Naive B cell (primary cell): ENCODE data around the gene AK8. TPM values are rescaled to one million over a fixed set of nuclear protein-coding genes. Genes with fewer than 3 reads are reported as not detected.

Experiments used
- ATAC-seq, 2 donors: fragments of 150-1000 bp; cut with Tn5 transposase; 2 replicates each; pipeline ENCODE4 v1.10.0; 2021; ENCODE audit warnings: low read depth in 2 of 2, mild to moderate bottlenecking in 2 of 2, moderate library complexity in 2 of 2
- DNase-seq: peaks from one replicate; pipeline ENCODE4 v3.0.0; 2022
- H3K27ac Mint-ChIP-seq, 6 donors: one replicate each; pipeline ENCODE4 v1.8.0; 2020 to 2022; ENCODE audit warnings: mild to moderate bottlenecking in 6 of 6, mixed read lengths in 6 of 6, moderate library complexity in 5 of 6, inconsistent platforms in 2 of 6
- H3K27me3 Mint-ChIP-seq, 3 donors: one replicate each; pipeline ENCODE4 v1.8.0; 2021 to 2022; ENCODE audit warnings: mixed read lengths in 3 of 3, mild to moderate bottlenecking in 1 of 3
- H3K36me3 Mint-ChIP-seq, 2 donors: one replicate each; pipeline ENCODE4 v1.8.0; 2020 to 2022; ENCODE audit warnings: mixed read lengths in 2 of 2, inconsistent platforms in 1 of 2, mild to moderate bottlenecking in 1 of 2
- H3K4me1 Mint-ChIP-seq, 3 donors: one replicate each; pipeline ENCODE4 v1.8.0; 2020 to 2022; ENCODE audit warnings: mixed read lengths in 3 of 3, inconsistent platforms in 1 of 3, mild to moderate bottlenecking in 1 of 3, moderate library complexity in 1 of 3
- H3K4me3 Mint-ChIP-seq, 8 donors: one replicate each; pipeline ENCODE4 v1.8.0; 2020 to 2022; ENCODE audit warnings: mild to moderate bottlenecking in 8 of 8, mixed read lengths in 8 of 8, moderate library complexity in 8 of 8, inconsistent platforms in 2 of 8
- H3K9me3 Mint-ChIP-seq, 7 donors: one replicate each; pipeline ENCODE4 v1.8.0; 2020 to 2022; ENCODE audit warnings: mixed read lengths in 7 of 7, mild to moderate bottlenecking in 5 of 7, inconsistent platforms in 2 of 7, moderate library complexity in 1 of 7
- polyA plus RNA-seq, 6 donors: library from polyadenylated mRNA; unstranded; fragments of 300-500 nt; fragmentation: Illumina TruSeq; gene quantifications; one replicate each; pipeline ENCODE4 v1.2.3, GENCODE V29; 2021; ENCODE audit warnings: low read depth in 6 of 6

AK8 gene
- polyA plus RNA-seq, 6 donors from 2014 or later = 0.70 to 4.7 (median 1.5) TPM

DNA sequence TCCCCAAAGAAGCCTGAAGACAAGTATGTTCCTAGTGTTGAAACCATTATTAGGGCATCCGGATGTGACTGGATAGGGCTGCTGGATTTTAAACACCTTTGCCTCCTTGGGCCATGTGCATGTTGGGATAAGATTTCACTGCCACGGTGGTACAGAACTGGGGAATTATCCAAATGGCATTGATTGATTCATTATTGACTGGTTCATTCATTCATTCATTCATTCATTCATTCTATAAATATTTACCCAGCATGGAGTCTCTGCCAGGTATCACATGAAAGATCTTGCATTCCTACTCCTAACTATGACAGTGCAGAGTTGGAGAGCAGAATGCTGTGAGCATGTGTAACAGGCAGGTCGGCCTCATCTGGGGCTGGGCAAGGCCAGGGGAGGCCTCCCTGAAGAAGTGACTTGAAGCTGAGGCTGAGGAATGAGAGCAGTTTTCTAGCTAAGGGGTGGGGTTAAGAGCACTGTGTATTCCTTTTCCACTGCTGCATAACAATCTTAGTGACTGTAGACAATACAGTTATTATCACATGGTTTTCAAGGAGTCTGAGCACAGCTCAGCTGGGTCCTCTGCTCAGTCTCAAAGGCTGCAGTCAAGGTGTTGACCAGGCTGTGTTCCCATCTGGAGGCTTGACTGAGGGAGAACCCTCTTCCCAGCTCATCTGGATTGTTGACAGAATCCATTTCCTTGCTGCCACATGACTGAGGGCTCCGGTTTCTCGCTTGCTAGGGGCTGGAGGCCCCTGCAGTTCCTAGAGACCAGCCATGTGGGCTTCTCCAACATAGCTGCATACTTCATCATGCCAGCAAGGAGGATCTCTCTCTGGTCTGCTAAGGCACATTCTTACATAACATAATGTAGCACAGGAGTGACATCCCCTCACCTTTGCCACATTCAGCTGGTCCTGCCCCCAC lies 35.7 kb downstream of the AK8 start:
- no peak for ATAC-seq
- DNase-seq = no peak
- Mint-ChIP-seq H3K27ac (peak overlapping the region in 2 of 6 donors; percentile 25 to 34), H3K36me3 (no peaks in the 10 kb centered on the region), H3K27me3 (no peaks in the 10 kb centered on the region), H3K9me3 (no peaks in the 10 kb centered on the region), H3K4me3 (no peak overlapping the region), H3K4me1 (peaks cover 0 to under 1% (median 0%) of the 10 kb centered on the region in 3 donors)

DNA sequence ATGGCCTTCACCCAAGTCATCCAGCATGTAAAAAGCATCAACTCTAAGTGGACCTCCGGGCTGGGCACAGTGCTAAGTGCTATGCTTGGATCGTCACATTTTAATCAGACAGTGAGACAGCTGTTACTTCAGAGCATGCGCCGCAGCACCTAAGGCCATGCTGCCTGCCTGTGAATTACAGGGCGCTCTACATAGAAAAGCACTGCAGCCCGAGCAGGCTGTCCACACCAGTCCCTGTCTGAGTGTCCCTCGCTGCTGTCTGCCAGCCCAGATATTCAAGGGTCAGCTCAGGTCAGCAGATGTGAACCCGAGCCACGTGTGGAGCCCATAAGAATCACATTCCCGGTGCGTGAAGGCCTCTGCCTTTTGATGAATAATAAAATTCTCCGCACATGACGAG lies 37.1 kb downstream of the AK8 start:
- no peaks in the 10 kb centered on the region for H3K27me3 Mint-ChIP-seq
- H3K36me3 Mint-ChIP-seq = no peaks in the 10 kb centered on the region
- DNase-seq = no peak

DNA sequence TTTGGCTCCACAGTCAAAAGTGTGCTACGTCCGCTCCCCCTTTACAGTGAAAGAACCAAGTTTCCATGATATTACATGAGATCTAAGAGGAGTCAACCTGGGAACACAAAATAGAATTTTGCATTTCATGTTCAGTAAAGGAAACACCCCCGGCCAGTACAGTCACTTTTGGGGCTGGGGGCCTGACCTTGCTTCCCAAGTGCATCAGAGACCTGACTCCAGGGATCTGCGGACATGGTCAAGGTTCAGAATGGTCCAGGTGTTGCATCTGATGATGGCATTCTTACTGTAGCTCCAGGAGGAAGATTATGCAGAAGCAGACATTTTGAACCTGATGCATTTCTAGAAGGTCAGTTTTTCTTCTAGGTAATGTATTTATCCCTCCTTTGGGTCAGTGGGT lies 39.8 kb downstream of the AK8 start:
- H3K4me3 Mint-ChIP-seq = no peak overlapping the region
- no peak overlapping the region for H3K27ac Mint-ChIP-seq
- no peak for ATAC-seq
- DNase-seq = no peak
- H3K4me1 Mint-ChIP-seq = no peaks in the 10 kb centered on the region
- no peaks in the 10 kb centered on the region for H3K9me3 Mint-ChIP-seq
- H3K27me3 Mint-ChIP-seq = no peaks in the 10 kb centered on the region
- H3K36me3 Mint-ChIP-seq = no peaks in the 10 kb centered on the region

More for the DNA sequence above, 37.1 kb downstream of the AK8 start:
- ATAC-seq = no peak
- no peak overlapping the region for H3K27ac Mint-ChIP-seq
- no peaks in the 10 kb centered on the region for H3K4me1 Mint-ChIP-seq
- H3K4me3 Mint-ChIP-seq = no peak overlapping the region
- no peaks in the 10 kb centered on the region for H3K9me3 Mint-ChIP-seq

DNA sequence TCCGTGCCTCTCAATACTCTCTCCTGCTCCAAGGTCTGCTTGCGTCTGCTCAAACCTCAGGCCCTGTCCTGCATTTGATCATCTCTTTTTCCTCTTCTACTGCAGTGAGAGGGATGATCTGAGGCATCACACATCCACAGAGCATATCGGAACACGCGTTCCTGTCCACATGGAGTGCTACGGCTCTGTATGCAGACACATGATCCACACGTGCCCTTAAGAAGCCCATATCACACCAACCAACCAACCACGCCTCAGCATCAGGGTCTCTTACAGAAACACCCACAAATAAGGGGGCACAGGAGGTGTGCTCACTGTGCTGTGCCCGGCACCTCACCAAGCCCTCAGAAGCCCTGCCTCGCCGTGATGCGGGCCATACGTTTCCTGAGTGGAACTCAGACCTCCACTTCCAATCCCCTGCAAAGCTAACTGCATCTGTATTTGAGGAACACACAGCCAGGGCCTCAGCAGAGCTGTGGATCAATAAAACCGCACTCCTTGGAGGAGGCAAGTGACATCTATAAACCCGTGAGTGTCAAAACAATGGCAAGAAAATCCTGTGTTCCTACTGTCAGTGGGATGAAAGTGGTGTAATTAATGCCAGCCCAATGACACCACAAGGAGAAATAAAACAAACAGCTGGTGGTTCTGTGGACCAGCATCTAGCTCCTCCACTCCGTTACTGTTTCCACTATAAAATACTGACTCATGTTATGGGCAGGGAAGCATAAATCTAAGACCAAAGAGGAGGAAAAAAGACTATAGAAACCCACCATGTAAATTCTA lies 40.4 kb downstream of the AK8 start:
- H3K36me3 Mint-ChIP-seq = no peaks in the 10 kb centered on the region
- no peak for ATAC-seq
- H3K9me3 Mint-ChIP-seq = no peaks in the 10 kb centered on the region
- no peak for DNase-seq
- H3K4me3 Mint-ChIP-seq = peak overlapping the region in 1 of 8 donors; percentile 54
- H3K27me3 Mint-ChIP-seq = no peaks in the 10 kb centered on the region
- H3K27ac Mint-ChIP-seq = no peak overlapping the region
- no peaks in the 10 kb centered on the region for H3K4me1 Mint-ChIP-seq

DNA sequence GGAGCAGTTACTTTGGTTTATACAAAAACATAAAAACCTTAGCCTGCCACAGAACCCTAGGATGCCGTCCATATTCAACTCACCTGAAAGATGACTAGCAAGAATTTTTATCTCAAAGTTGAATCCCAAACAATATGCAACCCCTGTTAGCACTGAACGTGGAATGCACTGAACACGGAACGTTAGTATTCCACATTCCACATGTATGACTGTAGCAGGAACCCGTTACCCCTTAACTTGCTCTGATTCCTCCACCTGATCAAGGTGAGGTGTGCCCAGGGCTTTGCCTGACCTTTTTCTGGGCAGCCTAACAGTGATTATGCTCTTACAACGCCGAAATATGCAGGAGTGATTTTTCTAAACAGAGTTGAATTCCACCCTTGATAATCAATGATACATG lies 43.7 kb downstream of the AK8 start:
- no peaks in the 10 kb centered on the region for H3K4me1 Mint-ChIP-seq
- H3K27me3 Mint-ChIP-seq = no peaks in the 10 kb centered on the region
- ATAC-seq (no peak), DNase-seq (no peak)
- no peak overlapping the region for H3K27ac Mint-ChIP-seq
- H3K36me3 Mint-ChIP-seq = no peaks in the 10 kb centered on the region
- no peaks in the 10 kb centered on the region for H3K9me3 Mint-ChIP-seq
- H3K4me3 Mint-ChIP-seq = no peak overlapping the region

DNA sequence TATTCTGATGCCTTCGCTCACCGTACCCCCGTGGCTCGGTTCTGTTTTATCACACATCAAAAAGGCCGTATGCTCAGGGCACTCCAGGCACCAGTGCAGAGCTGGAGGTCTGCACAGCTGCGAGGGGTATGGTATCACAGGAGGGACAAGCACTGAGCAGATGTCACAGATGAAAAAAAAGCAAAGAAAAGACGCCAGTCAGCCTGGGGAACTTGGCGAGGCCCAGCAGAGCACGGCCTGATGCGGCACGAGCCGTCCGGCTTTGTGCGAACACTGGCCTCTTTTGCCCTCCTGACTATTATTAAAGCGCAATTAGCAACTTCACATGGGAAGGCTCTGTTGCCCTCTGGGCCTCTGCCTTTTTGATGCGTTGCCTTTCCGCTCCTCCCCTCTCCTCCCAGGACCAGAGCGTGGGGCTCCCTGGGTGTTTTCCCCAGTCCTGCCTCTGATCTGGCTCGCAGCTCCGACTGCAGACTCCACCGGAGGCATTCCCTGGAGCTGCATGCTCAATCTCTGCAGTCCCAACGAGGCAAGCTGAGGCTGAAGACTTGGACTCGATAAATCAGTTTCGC lies 44.4 kb downstream of the AK8 start:
- Mint-ChIP-seq H3K27me3 (no peaks in the 10 kb centered on the region), H3K36me3 (no peaks in the 10 kb centered on the region), H3K27ac (no peak overlapping the region), H3K9me3 (no peaks in the 10 kb centered on the region), H3K4me3 (no peak overlapping the region), H3K4me1 (no peaks in the 10 kb centered on the region)
- no peak for DNase-seq
- ATAC-seq = no peak

DNA sequence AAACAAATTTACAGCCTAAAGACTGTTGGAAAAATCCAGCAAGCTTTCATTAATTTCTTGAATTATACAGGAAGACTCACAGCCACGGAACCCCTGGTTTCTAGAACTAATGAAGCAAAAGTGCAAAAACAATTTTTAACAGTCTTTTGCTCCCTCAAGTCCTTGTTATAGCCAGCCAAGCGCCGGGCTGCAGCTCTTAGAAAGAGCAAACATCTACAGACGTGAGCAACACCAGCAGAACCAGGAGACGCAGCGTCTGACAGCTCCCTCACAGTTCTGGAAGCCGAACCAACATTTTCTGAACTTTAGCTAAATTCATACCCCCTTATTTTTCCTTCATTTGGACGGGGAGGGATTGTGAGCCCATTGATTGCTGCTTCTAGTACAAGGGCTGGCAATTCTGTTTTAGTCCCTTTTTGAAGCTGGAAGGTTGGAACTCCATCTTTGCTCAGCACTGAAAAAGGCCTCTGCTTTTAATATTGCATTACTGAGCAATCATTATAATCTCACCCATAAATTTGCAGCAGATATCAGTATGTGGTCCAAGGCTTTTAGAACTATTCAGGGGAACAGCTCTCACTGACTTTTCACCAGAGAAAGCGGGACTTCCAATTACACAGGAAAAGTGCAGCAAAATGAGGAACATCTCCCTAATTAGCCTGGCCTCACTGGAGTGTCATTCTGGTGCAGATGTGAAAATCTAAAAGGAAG lies 45.8 kb downstream of the AK8 start:
- Mint-ChIP-seq H3K27me3 (no peaks in the 10 kb centered on the region), H3K4me1 (no peaks in the 10 kb centered on the region), H3K27ac (no peak overlapping the region), H3K4me3 (no peak overlapping the region), H3K9me3 (no peaks in the 10 kb centered on the region), H3K36me3 (no peaks in the 10 kb centered on the region)
- ATAC-seq (no peak), DNase-seq (no peak)

DNA sequence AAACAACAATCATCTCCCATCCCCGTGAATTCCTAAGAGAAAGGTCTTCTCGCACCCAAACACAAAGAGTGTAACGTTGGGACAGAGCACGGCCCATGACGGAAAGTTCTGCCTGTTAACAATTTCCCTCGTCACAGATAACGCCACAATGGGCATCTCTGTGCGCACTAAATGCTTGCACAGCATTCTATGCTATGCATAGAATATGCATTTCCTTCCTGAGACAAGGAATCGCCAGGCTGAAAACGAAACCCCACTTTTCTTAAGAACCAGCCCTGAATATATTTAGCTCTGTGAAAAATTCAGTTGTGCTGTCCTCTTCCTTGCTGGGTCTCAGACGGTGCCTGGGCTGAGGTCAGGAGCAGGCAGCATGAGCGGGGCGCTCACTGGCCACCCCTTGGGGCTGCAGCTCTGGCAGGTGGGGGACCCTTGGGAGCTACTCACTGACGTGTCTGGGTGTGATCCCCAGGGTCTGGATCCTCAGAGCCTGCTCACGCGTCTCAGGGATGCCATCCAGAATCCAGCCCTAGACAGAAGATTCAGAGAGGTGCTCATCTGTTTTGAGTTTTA lies 49.8 kb downstream of the AK8 start:
- no peaks in the 10 kb centered on the region for H3K4me1 Mint-ChIP-seq
- H3K27me3 Mint-ChIP-seq = no peaks in the 10 kb centered on the region
- peak overlapping the region in 1 of 6 donors; percentile 11 for H3K27ac Mint-ChIP-seq
- ATAC-seq = no peak
- H3K36me3 Mint-ChIP-seq = no peaks in the 10 kb centered on the region
- no peak for DNase-seq
- H3K4me3 Mint-ChIP-seq = no peak overlapping the region
- no peaks in the 10 kb centered on the region for H3K9me3 Mint-ChIP-seq

DNA sequence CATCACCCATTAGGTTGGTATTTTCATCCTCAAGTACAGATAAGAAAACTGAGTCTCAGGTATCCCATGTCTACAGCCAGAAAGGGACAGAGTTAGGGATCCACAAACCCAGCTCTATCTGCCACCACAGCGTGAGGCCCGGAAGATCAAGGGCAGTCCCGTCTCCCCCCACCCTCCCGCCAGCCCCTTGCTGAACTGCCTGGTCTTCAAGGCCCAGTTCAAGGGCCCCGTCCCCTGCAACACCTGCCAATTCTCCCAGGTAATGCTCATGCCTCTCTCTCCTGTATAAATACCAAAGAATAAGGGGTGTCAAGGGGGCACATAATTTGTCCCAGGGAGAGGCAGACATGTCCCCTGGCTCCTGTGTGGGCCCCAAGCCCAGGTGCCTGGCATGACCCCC lies 50.7 kb downstream of the AK8 start:
- Mint-ChIP-seq H3K27ac (no peak overlapping the region), H3K4me3 (no peak overlapping the region), H3K27me3 (no peaks in the 10 kb centered on the region), H3K9me3 (no peaks in the 10 kb centered on the region), H3K4me1 (no peaks in the 10 kb centered on the region), H3K36me3 (no peaks in the 10 kb centered on the region)
- ATAC-seq (no peak), DNase-seq (no peak)

DNA sequence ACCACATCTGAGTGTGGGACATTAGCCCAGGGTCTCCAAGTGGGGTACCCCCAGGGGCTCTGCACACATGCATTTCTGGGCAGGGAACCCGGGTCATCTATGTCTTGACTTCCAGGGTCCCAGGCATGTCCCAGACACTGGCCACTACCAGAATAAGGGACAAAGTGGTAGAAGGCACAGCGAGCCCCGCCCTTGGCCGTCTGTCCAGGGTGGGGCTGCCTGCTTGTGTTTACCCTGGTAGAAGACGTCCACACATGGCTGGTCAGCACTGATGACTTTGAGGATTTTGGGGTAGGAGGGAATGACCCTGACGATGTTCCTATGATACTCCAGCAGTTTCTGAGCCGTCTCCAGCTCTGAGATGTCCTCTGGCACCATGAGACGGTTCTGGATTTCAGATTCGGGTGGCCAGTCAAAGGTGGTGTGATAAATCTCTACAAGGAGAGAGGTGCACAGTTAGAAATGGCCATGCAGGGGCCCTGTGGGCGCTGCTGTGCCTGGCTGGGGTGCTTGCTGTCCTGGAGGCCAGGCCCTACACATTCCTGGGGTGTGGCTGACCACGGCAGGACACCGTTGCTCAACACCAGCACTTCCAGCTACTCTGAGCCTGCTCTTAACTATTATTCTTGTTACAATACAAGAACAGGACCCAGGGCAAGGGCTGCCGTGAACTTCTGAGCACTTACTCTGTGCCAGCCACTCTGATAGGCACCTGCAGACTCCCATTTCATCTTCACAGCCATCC lies 51.3 kb downstream of the AK8 start:
- no peak overlapping the region for H3K27ac Mint-ChIP-seq
- no peaks in the 10 kb centered on the region for H3K36me3 Mint-ChIP-seq
- H3K9me3 Mint-ChIP-seq = no peaks in the 10 kb centered on the region
- ATAC-seq = no peak
- no peaks in the 10 kb centered on the region for H3K27me3 Mint-ChIP-seq
- no peak overlapping the region for H3K4me3 Mint-ChIP-seq
- DNase-seq = no peak
- H3K4me1 Mint-ChIP-seq = no peaks in the 10 kb centered on the region

DNA sequence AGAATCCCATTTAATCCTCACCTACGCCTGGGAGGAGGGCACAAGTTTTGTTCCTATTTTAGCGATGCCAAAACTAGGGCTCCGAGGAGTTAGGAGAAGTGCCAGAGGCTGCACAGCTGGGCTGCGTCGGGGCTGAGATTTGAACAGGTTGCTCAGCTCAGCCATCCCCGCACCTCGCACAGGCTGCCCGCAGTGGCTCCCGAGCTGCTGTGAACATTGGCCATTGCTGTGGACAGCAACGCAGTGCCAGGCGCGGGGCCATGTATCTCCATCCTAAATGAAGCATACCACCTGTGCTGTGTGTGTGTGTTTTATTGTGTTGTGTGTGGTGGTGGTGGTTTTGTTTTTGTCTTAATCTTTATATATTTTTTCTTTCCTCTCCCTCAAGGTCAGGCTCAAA lies 52.0 kb downstream of the AK8 start:
- DNase-seq = no peak
- no peaks in the 10 kb centered on the region for H3K9me3 Mint-ChIP-seq
- no peaks in the 10 kb centered on the region for H3K27me3 Mint-ChIP-seq
- H3K4me3 Mint-ChIP-seq = no peak overlapping the region
- ATAC-seq = no peak
- no peak overlapping the region for H3K27ac Mint-ChIP-seq
- no peaks in the 10 kb centered on the region for H3K36me3 Mint-ChIP-seq
- H3K4me1 Mint-ChIP-seq = no peaks in the 10 kb centered on the region

DNA sequence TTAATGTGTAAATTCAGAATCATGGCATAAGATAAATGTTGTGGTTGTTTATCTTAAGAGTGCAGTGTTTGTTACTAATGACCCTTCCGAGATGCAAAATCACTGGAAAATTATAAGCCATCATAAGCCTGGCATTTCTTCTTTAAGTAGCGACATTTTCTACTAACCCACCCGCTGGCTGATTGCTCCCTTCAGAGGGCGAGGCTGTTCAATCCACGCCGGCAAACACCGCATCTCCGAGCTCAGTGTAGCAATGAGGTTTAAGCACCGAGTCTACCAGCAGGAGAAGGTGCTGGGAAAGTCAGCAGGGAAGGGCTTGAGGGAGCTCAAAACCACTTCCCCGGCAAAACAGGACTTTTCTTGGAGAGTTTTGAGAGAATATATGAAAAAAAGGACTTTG lies 52.7 kb downstream of the AK8 start:
- H3K4me3 Mint-ChIP-seq = no peak overlapping the region
- DNase-seq (no peak), ATAC-seq (no peak)
- no peaks in the 10 kb centered on the region for H3K36me3 Mint-ChIP-seq
- H3K27ac Mint-ChIP-seq = no peak overlapping the region
- H3K27me3 Mint-ChIP-seq = peaks cover 0 to 2% (median 0%) of the 10 kb centered on the region in 3 donors
- no peaks in the 10 kb centered on the region for H3K9me3 Mint-ChIP-seq
- no peaks in the 10 kb centered on the region for H3K4me1 Mint-ChIP-seq

DNA sequence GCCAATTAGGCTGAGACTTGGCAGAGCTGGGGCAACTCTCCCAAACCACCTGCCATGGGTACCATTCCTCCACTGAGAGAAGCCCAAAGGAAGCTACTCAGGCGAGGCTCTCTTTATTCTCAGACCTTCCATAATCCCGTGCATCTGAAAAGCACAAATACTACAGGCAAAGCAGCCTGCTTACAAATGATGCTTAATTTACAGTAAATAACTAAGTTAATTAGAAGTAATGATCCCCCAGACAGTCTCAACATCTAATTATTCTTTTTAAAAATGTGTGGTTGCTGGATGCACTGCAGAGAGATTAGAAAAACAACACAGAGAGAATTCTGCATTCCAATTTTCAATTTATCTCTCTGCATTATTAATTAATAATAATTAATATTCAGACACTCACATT lies 53.1 kb downstream of the AK8 start:
- DNase-seq (no peak), ATAC-seq (no peak)
- Mint-ChIP-seq H3K9me3 (no peaks in the 10 kb centered on the region), H3K4me3 (no peak overlapping the region), H3K4me1 (no peaks in the 10 kb centered on the region), H3K27ac (no peak overlapping the region), H3K27me3 (peaks cover 0 to 5% (median 0%) of the 10 kb centered on the region in 3 donors), H3K36me3 (no peaks in the 10 kb centered on the region)
